Panc1 (cell line): ENCODE measurements around the gene SLC10A1. TPM values are rescaled to one million over a fixed set of nuclear protein-coding genes. Genes with fewer than 3 reads are reported as not detected.

Experiments
- ATAC-seq: fragments of 200-7000 bp; cut with Tn5 transposase; 2 replicates; pipeline ENCODE4 v1.9.1; 2020; ENCODE audit warnings: mild to moderate bottlenecking, moderate library complexity
- BruUV-seq: library from RNA; stranded (reverse); fragments of 400-500 nt; replicated peaks from 2 replicates; lab custom pipeline; 2021; lab: Mats Ljungman, UMichigan
- CTCF ChIA-PET: fragments of 300-600 bp; sonication (Branson Sonifier 250); formaldehyde crosslinking; loops from one replicate; lab custom pipeline; 2022; ENCODE audit warnings: antibody characterized with exemption; lab: Charles Lee
- POLR2A ChIA-PET: fragments of 300-600 bp; sonication (Branson Sonifier 250); formaldehyde crosslinking; loops from one replicate; lab custom pipeline; 2022; ENCODE audit warnings: antibody characterized with exemption; lab: Charles Lee
- DNase-seq: peaks from one replicate; pipeline ENCODE4 v3.0.0-alpha.2; 2010; ENCODE audit warnings: low read depth, low spot score
- H3K27ac ChIP-seq: 2 replicates; pipeline ENCODE4 v1.5.1; 2011; ENCODE audit warnings: mild to moderate bottlenecking, low read length, inconsistent platforms
- H3K27me3 ChIP-seq: fragments of 200-500 bp; sonication (Bioruptor generic); 2 replicates; pipeline ENCODE4 v1.6.0; 2014; ENCODE audit warnings: low read length, inconsistent platforms; ENCODE audit not compliant: control insufficient read depth, insufficient read depth
- H3K36me3 ChIP-seq: fragments of 200-500 bp; sonication (Bioruptor generic); 2 replicates; pipeline ENCODE4 v1.5.1; 2014; ENCODE audit warnings: inconsistent platforms, mild to moderate bottlenecking, low read length, moderate library complexity; ENCODE audit not compliant: control insufficient read depth, insufficient read depth
- H3K4me1 ChIP-seq: 2 replicates; pipeline ENCODE4 v1.5.1; 2011; ENCODE audit warnings: inconsistent platforms, mild to moderate bottlenecking, low read length, moderate library complexity; ENCODE audit not compliant: control insufficient read depth, insufficient read depth
- H3K4me3 ChIP-seq, 2 experiments: 2 replicates each; pipeline ENCODE4 v1.5.1; 2011 to 2012; ENCODE audit warnings: low read depth in 2 of 2, low read length in 2 of 2, mild to moderate bottlenecking in 2 of 2, inconsistent platforms in 1 of 2, moderate library complexity in 1 of 2
- H3K9me3 ChIP-seq: fragments of 200-500 bp; sonication (Bioruptor generic); 2 replicates; pipeline ENCODE4 v1.5.1; 2014; ENCODE audit warnings: low read depth, mild to moderate bottlenecking, inconsistent platforms, low read length, moderate library complexity; ENCODE audit not compliant: control insufficient read depth, insufficient read depth
- CTCF ChIP-seq: fragments of 450-650 bp; IDR thresholded peaks from 2 replicates; pipeline ENCODE4 v1.5.1; 2017; ENCODE audit warnings: mild to moderate bottlenecking
- POLR2AphosphoS5 ChIP-seq: IDR thresholded peaks from 2 replicates; pipeline ENCODE4 v1.6.1; 2012; ENCODE audit warnings: mild to moderate bottlenecking, low read depth, low read length, moderate library complexity
- REST ChIP-seq, 2 experiments: IDR thresholded peaks; 2 replicates each; pipeline ENCODE4 v1.6.1; 2011 to 2012; ENCODE audit warnings: low read depth in 2 of 2, control low read depth in 1 of 2, low read length in 1 of 2, mild to moderate bottlenecking in 1 of 2, moderate library complexity in 1 of 2; ENCODE audit not compliant: insufficient read depth in 1 of 2
- SIN3A ChIP-seq: IDR thresholded peaks from 2 replicates; pipeline ENCODE4 v1.6.1; 2012; ENCODE audit warnings: low read depth, mild to moderate bottlenecking, low read length, moderate library complexity, borderline replicate concordance; ENCODE audit not compliant: insufficient read depth
- TCF7L2 ChIP-seq: IDR thresholded peaks from 2 replicates; pipeline ENCODE4 v1.6.1; 2011; ENCODE audit warnings: mild to moderate bottlenecking, low read depth, low read length, inconsistent platforms
- in situ Hi-C: cut with HindIII; loops from 2 replicates; pipeline ENCODE4 v1.10.0; 2016; ENCODE audit warnings: low sequenced_read_pairs, low pct_unique_long_range_greater_than_20kb
- intact Hi-C: fragments of 100-400 bp; cut with micrococcal nuclease; formaldehyde crosslinking; loops from one replicate; pipeline ENCODE4 v1.10.0; 2022; ENCODE audit not compliant: unreplicated experiment
- total RNA-seq: library from RNA; stranded (reverse); gene quantifications from one replicate; pipeline ENCODE4 v1.2.1, GENCODE V29; 2021; ENCODE audit not compliant: unreplicated experiment

The SLC10A1 gene
- total RNA-seq, 1 experiment from 2014 or later, result not detected

DNA sequence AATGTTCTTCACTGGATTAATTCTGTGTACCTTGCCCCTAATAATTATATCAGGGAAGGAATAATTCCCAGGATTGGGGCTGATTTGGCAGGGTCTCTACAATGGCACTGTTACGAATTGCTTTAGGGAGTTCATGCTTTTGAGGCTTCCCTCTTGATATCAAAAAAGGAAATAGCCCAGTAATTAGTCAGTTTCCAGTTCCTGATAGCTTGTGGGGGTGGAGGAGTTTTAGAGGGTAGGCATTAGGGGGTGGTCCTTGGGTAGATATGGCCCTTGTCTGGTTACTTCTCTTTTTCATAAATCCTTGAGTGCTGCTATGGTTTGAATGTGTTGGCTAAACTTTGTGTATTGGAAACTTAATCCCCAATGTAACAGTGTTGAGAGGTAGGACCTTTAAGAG is 36.2 kb downstream of the SLC10A1 start:
- H3K9me3 ChIP-seq, result no peaks in the 10 kb centered on the region
- intact Hi-C loops (no loop called here), in situ Hi-C loops (no loop called here)
- no TSS peak for BruUV-seq
- no peaks in the 10 kb centered on the region for H3K27me3 ChIP-seq
- POLR2A ChIA-PET, result no interaction called here
- no peak overlapping the region for H3K4me3 ChIP-seq
- ATAC-seq (no peak), DNase-seq (no peak)
- H3K27ac ChIP-seq, result no peak overlapping the region
- no peaks in the 10 kb centered on the region for H3K36me3 ChIP-seq
- CTCF ChIA-PET, result no interaction called here
- no peaks in the 10 kb centered on the region for H3K4me1 ChIP-seq
- TF ChIP-seq TCF7L2, result no peak
- TF ChIP-seq REST (IDR thresholded peaks at IDR 0.05; ENCODE audit: insufficient read depth in 1 of 2, low read depth in 2 of 2, low read length in 1 of 2), result no peak
- TF ChIP-seq SIN3A, result no peak
- TF ChIP-seq CTCF, result no peak
- no peak for TF ChIP-seq POLR2AphosphoS5

DNA sequence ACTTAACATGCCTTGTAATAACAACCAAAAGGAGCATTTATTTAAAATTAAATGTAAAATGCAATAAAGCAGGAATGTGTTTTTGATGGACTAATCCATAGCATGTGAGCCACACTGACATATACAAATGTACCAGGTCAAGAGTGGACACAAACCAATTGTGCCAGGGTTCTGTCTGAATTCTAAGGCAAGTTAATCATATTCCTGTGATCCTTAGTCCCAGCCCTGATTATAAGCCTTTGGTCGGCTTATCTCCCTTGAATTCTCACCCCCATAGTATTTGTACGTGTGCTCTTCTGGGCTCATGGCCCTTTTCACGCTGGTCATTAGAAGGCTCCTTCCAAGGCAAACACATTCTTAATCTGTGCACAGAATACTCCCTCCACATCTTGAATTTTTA is 40.7 kb downstream of the SLC10A1 start:
- TF ChIP-seq TCF7L2 (no peak), SIN3A (no peak), REST (IDR thresholded peaks at IDR 0.05; ENCODE audit: insufficient read depth in 1 of 2, low read depth in 2 of 2, low read length in 1 of 2) (no peak), POLR2AphosphoS5 (no peak), CTCF (no peak)
- Histone ChIP-seq H3K4me3 (no peak overlapping the region), H3K9me3 (no peaks in the 10 kb centered on the region), H3K27me3 (no peaks in the 10 kb centered on the region), H3K4me1 (no peaks in the 10 kb centered on the region), H3K27ac (no peak overlapping the region), H3K36me3 (no peaks in the 10 kb centered on the region)
- ChIA-PET CTCF (no interaction called here), POLR2A (no interaction called here)
- no peak for ATAC-seq
- intact Hi-C loops (no loop called here), in situ Hi-C loops (no loop called here)
- BruUV-seq, result no TSS peak
- DNase-seq, result no peak
